MM.1S (cell line): ENCODE measurements around the gene MFAP5.

ENCODE experiments used
- EZH2 ChIP-seq: fragments of 300-600 bp; sonication (generic); optimal IDR thresholded peaks from 2 replicates; pipeline ENCODE3; 2017; ENCODE audit warnings: low read depth, mild to moderate bottlenecking, antibody characterized with exemption, low read length, mixed read lengths
- EZH2phosphoT487 ChIP-seq: fragments of 300-600 bp; sonication (generic); IDR thresholded peaks from 2 replicates; pipeline ENCODE4 v1.6.1; 2018; ENCODE audit warnings: antibody characterized with exemption, low read length
- TF ChIP-seq, protein P1 (sequence below): fragments of 300-600 bp; sonication (generic); IDR thresholded peaks from 2 replicates; pipeline ENCODE4 v1.5.1; 2016; ENCODE audit warnings: antibody characterized with exemption, low read length, mixed read lengths

DNA sequence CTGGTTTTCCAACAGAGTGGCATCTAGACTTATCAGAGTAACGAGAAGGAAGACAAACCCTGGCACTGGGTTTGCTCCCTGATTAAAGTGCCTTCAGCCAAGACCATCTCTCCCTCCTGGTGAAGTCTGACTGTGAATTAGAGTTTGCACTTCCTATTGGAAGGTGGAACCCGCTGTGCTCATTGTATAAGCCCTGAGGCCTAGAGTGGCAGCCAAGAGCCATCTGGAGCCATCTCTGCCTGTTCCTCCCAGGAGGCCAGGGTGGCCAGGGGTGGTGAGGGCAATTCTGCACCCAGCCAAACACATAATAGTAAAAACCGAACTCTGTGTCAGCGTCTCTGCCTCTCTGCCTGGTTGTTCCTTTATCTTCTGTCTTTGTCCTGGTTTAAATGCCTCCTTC lies 25.0 kb downstream of the MFAP5 start:
- TF ChIP-seq, protein P1, sequence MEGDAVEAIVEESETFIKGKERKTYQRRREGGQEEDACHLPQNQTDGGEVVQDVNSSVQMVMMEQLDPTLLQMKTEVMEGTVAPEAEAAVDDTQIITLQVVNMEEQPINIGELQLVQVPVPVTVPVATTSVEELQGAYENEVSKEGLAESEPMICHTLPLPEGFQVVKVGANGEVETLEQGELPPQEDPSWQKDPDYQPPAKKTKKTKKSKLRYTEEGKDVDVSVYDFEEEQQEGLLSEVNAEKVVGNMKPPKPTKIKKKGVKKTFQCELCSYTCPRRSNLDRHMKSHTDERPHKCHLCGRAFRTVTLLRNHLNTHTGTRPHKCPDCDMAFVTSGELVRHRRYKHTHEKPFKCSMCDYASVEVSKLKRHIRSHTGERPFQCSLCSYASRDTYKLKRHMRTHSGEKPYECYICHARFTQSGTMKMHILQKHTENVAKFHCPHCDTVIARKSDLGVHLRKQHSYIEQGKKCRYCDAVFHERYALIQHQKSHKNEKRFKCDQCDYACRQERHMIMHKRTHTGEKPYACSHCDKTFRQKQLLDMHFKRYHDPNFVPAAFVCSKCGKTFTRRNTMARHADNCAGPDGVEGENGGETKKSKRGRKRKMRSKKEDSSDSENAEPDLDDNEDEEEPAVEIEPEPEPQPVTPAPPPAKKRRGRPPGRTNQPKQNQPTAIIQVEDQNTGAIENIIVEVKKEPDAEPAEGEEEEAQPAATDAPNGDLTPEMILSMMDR: no peak
- TF ChIP-seq EZH2: no peak
- no peak for TF ChIP-seq EZH2phosphoT487
